Measurements from ENCODE around the gene MLN.

DNA sequence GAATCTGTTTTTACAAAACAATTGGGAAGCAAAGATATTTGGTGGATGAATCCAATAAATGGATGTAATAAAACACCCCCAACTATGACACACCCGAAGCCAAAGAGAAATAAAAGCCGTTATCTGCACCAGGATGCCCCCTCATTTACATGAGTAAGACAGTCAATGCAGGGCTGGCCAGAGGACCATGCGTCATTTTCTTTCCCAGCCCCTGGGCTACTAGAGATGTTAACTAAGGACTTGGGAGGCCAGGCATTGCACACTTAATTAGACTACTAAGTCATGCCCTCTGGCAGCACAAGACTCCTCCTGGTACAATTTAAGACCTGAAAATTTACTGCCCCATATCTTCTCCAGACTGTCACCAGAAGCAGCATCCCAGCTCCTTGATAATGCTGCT lies 18.0 kb downstream of the MLN start:
- TF ChIP-seq, protein P1, sequence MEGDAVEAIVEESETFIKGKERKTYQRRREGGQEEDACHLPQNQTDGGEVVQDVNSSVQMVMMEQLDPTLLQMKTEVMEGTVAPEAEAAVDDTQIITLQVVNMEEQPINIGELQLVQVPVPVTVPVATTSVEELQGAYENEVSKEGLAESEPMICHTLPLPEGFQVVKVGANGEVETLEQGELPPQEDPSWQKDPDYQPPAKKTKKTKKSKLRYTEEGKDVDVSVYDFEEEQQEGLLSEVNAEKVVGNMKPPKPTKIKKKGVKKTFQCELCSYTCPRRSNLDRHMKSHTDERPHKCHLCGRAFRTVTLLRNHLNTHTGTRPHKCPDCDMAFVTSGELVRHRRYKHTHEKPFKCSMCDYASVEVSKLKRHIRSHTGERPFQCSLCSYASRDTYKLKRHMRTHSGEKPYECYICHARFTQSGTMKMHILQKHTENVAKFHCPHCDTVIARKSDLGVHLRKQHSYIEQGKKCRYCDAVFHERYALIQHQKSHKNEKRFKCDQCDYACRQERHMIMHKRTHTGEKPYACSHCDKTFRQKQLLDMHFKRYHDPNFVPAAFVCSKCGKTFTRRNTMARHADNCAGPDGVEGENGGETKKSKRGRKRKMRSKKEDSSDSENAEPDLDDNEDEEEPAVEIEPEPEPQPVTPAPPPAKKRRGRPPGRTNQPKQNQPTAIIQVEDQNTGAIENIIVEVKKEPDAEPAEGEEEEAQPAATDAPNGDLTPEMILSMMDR (IDR thresholded peaks at IDR 0.05): no peak
- TF ChIP-seq POLR2A (IDR thresholded peaks at IDR 0.05): no peak

Measured in thyroid gland (tissue), 4 donors.